Cortex of kidney (tissue), 1 donor: ENCODE data around the gene PCDHA4.
"Not testable (repeated sequence)": the region's sequence is repeated elsewhere in the genome, so short reads cannot be mapped to it uniquely, and the experiment has no call there.

Experiments
- DNase-seq: peaks from one replicate; lab custom pipeline; 2025; lab: John Stamatoyannopoulos, UW

Gene PCDHA4

DNA sequence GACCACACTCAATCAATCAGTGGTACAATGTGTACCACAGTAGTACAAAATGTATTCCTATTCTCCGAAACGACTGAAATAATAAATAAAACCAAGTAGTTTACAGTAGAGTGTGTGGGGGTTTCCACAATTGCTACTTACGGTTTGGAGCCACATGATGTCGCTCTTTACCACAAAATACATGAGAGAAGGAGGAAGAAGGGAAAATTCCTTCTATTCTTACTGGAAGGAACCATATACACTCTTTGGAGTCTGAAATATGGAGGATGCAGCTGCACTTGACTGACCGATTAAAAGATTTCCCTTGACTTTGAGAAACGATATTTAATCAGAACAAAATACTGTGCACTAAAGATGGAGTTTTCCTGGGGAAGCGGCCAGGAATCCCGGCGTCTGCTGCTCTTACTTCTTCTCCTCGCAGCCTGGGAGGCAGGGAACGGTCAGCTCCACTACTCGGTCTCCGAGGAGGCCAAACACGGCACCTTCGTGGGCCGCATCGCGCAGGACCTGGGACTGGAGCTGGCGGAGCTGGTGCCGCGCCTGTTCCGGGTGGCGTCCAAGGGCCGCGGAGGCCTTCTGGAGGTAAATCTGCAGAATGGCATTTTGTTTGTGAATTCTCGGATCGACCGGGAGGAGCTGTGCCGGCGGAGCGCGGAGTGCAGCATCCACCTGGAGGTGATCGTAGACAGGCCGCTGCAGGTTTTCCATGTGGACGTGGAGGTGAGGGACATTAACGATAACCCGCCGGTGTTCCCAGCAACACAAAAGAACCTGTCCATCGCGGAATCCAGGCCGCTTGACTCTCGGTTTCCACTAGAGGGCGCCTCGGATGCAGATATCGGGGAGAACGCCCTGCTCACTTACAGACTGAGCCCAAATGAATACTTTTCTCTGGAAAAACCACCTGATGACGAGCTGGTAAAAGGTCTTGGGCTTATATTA is at the start of gene PCDHA4:
TSS of gene PCDHA4 (plus strand) at position 235 of the 942 bp plus-strand sequence.
- DNase-seq = no peak

DNA sequence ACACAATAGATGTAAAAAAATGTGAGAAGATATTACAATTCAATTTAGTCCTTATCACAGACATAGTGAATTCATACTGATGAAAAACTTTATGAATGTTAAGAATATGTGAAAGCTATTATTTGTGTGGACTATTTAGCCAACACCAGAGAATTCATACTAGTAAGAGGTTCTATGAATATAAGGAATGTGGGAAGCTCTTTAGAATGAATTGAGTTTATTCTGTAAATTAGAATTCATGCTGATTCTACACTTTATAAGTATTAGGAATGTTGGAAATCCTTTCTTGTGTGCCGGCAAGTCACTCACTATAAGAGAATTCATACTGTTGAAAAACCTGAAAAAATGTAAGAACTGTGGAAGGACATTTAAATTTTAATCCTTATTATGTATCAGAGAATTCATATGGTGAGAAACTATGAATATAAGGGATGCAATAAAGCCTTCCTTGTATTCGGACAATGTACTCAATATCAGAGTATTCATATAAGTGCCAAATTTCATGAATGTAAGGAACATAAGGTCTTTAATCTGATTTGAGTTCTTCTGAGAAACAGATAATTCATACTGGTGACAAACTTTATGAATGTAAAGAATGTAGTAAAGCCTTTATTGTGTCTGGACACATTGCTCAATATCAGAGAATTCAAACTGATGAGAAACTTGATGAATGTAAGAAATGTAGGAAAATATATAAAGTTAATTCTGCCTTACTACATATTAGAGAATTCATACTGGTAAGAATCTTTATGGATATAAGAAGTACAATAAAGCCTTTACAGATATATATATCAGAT is 42.5 kb upstream of the PCDHA4 start:
- DNase-seq = no peak

DNA sequence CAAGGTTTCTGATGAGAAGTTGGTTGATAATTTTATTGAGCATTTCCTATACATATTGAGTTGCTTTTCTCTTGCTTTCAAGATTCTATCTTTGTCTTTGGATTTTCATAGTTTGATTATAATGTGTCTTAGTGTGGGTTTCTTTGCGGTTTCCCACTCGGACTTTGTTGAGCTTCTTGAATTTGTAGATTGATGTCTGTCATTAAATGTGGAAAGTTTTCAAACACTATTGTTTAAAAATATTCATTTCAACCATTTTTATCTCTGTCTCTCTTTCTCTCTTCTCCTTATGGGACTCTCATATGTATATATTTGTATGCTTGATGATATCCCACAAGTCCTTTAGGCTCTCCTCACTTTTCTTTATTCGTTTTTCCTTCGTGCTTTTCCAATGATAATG is 39.4 kb upstream of the PCDHA4 start:
- DNase-seq = no peak

DNA sequence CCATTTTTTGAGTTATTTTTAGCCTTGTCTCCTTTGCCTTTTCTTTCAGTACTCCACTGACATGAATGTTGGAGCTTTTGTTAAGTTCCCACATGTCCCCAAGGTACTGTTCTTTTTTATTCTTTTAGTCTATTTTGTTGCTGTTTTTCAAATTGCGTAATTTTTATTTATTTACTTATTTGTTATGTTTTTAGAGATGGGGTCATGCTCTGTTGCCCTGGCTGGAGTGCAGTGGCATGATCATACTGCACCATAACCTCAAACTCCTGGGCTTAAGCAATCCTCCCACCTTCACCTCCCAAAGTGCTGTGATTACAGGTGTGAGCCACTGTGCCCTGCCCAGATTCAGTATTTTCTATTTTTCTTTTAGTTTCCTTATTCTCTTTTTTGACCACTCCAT is 26.4 kb upstream of the PCDHA4 start:
- no peak for DNase-seq

DNA sequence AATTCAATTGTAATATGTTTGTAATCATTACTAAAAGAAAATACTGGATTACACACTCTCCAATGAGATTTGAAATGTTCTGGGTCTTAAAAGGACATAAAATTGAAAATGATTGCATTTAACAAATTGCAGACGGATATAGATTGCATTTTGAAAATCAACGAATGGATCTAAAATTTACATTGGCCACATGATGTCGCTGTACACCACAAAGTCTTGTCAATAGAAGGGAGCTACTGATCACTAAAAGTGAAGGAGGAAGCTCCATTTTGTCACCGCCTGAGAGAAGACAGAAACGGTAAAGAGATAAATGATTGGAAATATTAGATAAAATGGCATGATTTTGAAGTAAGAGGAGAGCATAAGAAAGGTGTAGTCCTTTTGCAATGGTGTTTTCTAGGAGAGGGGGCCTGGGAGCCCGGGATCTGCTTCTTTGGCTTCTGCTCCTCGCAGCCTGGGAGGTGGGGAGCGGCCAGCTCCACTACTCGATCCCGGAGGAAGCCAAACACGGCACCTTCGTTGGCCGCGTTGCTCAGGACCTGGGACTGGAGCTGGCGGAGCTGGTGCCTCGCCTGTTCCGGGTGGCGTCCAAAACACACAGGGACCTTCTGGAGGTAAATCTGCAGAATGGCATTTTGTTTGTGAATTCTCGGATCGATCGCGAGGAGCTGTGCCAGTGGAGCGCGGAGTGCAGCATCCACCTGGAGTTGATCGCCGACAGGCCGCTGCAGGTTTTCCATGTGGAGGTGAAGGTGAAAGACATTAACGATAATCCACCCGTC is 20.8 kb upstream of the PCDHA4 start, which contains the start of gene PCDHA1:
TSS of gene PCDHA1 (plus strand) at position 236 of the 782 bp plus-strand sequence.
- DNase-seq = no peak

DNA sequence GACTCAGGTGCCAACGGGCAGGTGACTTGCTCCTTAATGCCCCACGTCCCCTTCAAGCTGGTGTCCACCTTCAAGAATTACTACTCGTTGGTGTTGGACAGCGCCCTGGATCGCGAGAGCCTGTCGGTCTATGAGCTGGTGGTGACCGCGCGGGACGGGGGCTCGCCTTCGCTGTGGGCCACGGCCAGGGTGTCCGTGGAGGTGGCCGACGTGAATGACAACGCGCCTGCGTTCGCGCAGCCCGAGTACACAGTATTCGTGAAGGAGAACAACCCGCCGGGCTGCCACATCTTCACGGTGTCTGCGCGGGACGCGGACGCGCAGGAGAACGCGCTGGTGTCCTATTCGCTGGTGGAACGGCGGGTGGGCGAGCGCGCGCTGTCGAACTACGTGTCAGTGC is 19.4 kb upstream of the PCDHA4 start:
- not testable (repeated sequence) for DNase-seq

DNA sequence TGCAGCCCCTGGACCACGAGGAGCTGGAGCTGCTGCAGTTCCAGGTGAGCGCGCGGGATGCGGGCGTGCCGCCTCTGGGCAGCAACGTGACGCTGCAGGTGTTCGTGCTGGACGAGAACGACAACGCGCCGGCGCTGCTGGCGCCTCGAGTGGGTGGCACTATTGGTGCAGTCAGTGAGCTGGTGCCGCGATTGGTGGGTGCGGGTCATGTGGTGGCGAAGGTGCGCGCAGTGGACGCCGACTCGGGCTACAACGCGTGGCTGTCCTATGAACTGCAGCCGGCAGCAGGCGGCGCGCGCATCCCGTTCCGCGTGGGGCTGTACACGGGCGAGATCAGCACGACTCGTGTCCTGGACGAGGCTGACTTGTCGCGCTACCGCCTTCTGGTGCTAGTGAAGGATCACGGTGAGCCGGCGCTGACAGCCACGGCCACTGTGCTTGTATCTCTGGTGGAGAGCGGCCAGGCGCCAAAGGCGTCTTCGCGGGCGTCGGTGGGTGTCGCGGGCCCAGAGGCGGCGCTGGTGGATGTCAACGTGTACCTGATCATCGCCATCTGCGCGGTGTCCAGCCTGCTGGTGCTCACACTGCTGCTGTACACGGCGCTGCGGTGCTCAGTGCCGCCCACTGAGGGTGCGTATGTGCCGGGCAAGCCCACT is 18.9 kb upstream of the PCDHA4 start:
- DNase-seq = not testable (repeated sequence)

DNA sequence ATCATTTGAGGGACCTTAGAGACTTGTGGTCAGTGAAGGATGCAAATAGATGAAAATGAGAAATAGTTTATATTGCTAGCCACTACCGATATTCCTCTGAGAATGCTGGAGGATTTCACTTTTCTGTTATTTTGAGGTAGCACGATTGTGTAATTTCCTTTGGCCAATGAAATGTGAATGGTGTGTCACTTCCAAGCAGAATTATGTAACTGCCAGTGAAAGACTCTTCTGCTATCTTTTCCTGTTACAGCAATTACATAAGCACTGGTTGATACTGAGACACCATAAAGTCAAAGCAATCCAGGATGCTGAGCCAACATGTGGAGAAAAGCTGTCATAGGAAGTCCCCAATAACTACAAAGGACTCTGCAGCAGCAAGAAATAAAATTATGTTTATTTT is 15.8 kb upstream of the PCDHA4 start:
- DNase-seq = no peak

DNA sequence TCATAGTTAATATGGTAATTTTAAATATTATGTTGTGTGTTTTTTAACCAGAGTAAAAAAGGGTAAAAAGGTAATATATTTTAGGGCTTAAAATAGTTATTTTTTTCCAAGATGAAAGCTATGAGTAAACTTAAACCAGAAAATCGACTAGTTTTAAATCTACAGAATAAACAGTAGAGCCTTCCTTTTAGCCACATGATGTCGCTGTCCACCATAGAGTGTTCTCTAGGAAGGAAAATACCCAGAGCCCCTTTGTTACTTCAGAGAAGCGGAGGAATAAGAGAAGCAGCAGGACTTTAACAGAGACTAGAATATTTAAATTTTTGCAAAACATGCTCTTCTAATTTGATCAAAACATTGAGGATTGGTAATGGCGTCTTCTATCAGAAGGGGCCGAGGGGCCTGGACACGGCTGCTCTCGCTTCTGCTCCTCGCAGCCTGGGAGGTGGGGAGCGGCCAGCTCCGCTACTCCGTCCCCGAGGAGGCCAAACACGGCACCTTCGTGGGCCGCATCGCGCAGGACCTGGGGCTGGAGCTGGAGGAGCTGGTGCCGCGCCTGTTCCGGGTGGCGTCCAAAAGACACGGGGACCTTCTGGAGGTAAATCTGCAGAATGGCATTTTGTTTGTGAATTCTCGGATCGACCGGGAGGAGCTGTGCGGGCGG is 12.1 kb upstream of the PCDHA4 start, which contains the start of gene PCDHA2:
TSS of gene PCDHA2 (plus strand) at position 258 of the 664 bp plus-strand sequence.
- DNase-seq = no peak

DNA sequence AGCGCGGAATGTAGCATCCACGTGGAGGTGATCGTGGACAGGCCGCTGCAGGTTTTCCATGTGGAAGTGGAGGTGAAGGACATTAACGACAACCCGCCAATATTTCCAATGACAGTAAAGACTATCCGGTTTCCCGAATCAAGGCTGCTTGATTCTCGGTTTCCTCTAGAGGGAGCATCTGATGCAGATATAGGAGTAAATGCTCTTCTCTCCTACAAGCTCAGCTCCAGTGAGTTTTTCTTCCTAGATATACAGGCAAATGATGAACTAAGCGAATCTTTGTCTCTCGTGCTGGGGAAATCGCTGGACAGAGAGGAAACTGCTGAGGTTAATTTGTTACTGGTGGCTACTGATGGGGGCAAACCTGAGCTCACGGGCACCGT is 11.6 kb upstream of the PCDHA4 start:
- no peak for DNase-seq

DNA sequence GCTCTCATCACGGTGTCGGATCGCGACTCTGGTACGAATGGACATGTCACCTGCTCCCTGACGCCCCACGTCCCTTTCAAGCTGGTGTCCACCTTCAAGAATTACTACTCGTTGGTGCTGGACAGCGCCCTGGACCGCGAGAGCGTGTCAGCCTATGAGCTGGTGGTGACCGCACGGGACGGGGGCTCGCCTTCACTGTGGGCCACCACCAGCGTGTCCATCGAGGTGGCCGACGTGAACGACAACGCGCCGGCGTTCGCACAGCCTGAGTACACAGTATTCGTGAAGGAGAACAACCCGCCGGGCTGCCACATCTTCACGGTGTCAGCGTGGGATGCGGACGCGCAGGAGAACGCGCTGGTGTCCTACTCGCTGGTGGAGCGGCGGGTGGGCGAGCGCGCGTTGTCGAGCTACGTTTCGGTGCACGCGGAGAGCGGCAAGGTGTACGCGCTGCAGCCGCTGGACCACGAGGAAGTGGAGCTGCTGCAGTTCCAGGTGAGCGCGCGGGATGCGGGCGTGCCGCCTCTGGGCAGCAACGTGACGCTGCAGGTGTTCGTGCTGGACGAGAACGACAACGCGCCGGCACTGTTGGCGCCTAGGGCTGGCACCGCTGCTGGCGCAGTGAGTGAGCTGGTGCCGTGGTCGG is 10.7 kb upstream of the PCDHA4 start:
- not testable (repeated sequence) for DNase-seq

DNA sequence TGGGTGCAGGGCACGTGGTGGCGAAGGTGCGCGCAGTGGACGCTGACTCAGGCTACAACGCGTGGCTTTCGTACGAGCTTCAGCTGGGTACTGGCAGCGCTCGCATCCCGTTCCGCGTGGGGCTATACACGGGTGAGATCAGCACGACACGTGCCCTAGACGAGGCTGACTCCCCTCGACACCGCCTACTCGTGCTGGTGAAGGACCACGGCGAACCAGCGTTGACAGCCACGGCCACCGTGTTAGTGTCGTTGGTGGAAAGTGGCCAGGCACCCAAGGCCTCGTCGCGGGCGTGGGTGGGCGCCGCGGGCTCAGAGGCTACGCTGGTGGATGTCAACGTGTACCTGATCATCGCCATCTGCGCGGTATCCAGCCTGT is 10.2 kb upstream of the PCDHA4 start:
- no peak for DNase-seq

DNA sequence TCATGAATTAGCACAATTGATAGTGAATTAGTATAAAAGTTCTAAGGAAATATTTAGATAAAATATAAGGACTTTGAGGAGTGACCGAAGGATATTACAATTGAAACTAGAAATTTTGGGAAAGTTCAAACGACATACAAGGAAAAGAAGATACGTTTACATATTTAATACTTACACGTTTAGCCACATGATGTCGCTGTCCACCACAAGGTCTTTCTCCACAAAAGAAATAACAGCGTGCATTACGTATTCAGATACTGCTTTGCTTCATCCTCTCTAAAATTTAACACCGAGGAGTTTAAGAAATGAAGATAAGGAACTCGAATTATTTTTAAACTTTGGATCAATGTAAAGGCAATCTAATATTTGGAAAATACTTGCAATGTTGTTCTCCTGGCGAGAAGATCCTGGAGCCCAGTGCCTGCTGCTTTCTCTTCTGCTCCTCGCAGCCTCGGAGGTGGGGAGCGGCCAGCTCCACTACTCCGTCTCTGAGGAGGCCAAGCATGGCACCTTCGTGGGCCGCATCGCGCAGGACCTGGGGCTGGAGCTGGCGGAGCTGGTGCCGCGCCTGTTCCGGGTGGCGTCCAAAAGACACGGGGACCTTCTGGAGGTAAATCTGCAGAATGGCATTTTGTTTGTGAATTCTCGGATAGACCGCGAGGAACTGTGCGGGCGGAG is 5.9 kb upstream of the PCDHA4 start, which contains the start of gene PCDHA3:
TSS of gene PCDHA3 (plus strand) at position 242 of the 678 bp plus-strand sequence.
- no peak for DNase-seq

DNA sequence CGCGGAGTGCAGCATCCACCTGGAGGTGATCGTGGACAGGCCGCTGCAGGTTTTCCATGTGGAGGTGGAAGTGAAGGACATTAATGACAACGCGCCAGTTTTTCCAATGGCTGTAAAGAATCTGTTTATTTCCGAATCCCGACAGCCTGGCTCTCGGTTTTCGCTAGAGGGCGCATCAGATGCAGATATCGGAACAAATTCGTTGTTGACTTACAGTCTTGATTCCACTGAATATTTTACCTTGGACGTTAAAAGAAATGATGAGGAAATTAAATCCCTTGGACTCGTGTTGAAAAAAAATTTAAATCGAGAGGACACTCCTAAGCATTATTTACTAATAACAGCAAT is 5.4 kb upstream of the PCDHA4 start:
- no peak for DNase-seq

DNA sequence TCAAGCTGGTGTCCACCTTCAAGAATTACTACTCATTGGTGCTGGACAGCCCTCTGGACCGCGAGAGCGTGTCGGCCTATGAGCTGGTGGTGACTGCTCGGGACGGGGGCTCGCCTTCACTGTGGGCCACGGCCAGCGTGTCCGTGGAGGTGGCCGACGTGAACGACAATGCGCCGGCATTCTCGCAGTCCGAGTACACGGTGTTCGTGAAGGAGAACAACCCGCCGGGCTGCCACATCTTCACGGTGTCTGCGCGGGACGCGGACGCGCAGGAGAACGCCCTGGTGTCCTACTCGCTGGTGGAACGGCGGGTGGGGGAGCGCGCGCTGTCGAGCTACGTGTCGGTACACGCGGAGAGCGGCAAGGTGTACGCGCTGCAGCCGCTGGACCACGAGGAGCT is 4.5 kb upstream of the PCDHA4 start:
- DNase-seq = not testable (repeated sequence)

DNA sequence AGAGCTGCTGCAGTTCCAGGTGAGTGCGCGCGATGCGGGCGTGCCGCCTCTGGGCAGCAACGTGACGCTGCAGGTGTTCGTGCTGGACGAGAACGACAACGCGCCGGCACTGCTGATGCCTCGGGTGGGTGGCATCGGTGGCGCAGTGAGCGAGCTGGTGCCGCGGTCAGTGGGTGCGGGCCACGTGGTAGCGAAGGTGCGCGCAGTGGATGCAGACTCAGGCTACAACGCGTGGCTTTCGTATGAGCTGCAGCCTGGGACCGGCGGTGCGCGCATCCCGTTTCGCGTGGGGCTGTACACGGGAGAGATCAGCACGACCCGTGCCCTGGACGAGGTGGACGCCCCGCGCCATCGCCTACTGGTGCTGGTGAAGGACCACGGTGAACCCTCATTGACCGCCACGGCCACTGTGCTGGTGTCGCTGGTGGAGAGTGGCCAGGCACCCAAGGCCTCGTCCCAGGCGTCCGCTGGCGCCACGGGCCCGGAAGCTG is 4.0 kb upstream of the PCDHA4 start:
- DNase-seq = no peak

DNA sequence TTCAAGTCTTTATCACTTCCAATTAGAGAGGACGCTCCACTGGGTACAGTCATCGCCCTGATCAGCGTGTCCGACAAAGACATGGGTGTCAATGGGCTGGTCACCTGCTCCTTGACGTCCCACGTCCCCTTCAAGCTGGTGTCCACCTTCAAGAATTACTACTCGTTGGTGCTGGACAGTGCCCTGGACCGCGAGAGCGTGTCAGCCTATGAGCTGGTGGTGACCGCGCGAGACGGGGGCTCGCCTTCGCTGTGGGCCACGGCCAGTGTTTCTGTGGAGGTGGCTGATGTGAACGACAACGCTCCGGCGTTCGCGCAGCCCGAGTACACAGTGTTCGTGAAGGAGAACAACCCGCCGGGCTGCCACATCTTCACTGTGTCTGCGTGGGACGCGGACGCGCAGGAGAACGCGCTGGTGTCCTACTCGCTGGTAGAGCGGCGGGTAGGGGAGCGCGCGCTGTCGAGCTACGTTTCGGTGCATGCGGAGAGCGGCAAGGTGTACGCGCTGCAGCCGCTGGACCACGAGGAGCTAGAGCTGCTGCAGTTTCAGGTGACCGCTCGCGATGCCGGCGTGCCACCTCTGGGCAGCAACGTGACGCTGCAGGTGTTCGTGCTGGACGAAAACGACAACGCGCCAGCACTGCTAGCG is 1.5 kb downstream of the PCDHA4 start:
- not testable (repeated sequence) for DNase-seq

DNA sequence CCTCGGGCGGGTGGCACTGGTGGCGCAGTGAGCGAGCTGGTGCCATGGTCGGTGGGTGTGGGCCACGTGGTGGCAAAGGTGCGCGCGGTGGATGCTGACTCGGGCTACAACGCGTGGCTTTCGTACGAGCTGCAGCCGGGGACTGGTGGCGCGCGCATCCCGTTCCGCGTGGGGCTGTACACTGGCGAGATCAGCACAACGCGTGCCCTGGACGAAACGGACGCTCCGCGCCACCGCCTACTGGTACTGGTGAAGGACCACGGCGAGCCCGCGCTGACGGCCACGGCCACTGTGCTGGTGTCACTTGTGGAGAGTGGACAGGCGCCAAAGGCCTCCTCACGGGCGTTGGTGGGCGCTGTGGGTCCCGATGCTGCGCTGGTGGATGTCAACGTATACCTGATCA is 2.0 kb downstream of the PCDHA4 start:
- no peak for DNase-seq
